Kidney (tissue), 14 donors: ENCODE measurements around the gene SMIM24. TPM values are rescaled to one million over a fixed set of nuclear protein-coding genes. Genes with fewer than 3 reads are reported as not detected.
"Not testable (repeated sequence)": the region's sequence is repeated elsewhere in the genome, so short reads cannot be mapped to it uniquely, and the experiment has no call there.

Source experiments
- DNase-seq, 5 donors: peaks; one replicate each; pipeline ENCODE4 v3.0.0-alpha.2; 2013 to 2020
- FAIRE-seq: peaks from 2 replicates; lab custom pipeline; 2012; peaks lifted over from hg19 to GRCh38; lab: Jason Lieb, UNC
- H3K27ac ChIP-seq, 2 donors: one replicate each; pipeline ENCODE4 v1.7.0; 2013; ENCODE audit warnings: low read depth in 2 of 2, low read length in 2 of 2, inconsistent platforms in 1 of 2
- H3K27me3 ChIP-seq: one replicate; pipeline ENCODE4 v1.7.1; 2013; ENCODE audit warnings: low read length, inconsistent platforms; ENCODE audit not compliant: control insufficient read depth, insufficient read depth
- H3K36me3 ChIP-seq, 3 donors: one replicate each; pipeline versions ENCODE4 v1.7.0 to v1.7.1; 2013; ENCODE audit warnings: low read length in 3 of 3, control low read depth in 1 of 3, inconsistent platforms in 1 of 3; ENCODE audit not compliant: insufficient read depth in 3 of 3, control insufficient read depth in 2 of 3
- H3K4me1 ChIP-seq, 3 donors: one replicate each; pipeline versions ENCODE4 v1.7.0 to v1.7.1; 2013; ENCODE audit warnings: low read length in 3 of 3, inconsistent platforms in 1 of 3, low read depth in 1 of 3; ENCODE audit not compliant: control insufficient read depth in 2 of 3, insufficient read depth in 2 of 3
- H3K4me3 ChIP-seq, 3 donors: one replicate each; pipeline versions ENCODE4 v1.7.0 to v1.8.1; 2013; ENCODE audit warnings: low read length in 3 of 3, control low read depth in 1 of 3, inconsistent platforms in 1 of 3
- H3K9ac ChIP-seq, 3 donors: one replicate each; pipeline versions ENCODE4 v1.7.0 to v1.7.1; 2013; ENCODE audit warnings: low read length in 3 of 3, control low read depth in 1 of 3, inconsistent platforms in 1 of 3
- H3K9me3 ChIP-seq, 3 donors: one replicate each; pipeline versions ENCODE4 v1.7.0 to v1.7.1; 2013; ENCODE audit warnings: low read length in 3 of 3, control low read depth in 1 of 3, inconsistent platforms in 1 of 3; ENCODE audit not compliant: control insufficient read depth in 2 of 3, insufficient read depth in 1 of 3
- CTCF ChIP-seq: IDR thresholded peaks from 3 replicates; pipeline ENCODE4 v1.5.1; 2012; ENCODE audit warnings: mild to moderate bottlenecking, moderate library complexity, borderline replicate concordance; ENCODE audit not compliant: insufficient read depth; ENCODE audit errors: extremely low read depth
- intact Hi-C: fragments of 100-400 bp; cut with DNase I; formaldehyde crosslinking; loops from one replicate; pipeline ENCODE4 v1.11.1; 2022
- polyA plus RNA-seq: library from polyadenylated mRNA; stranded (reverse); fragments of 350-450 nt; fragmentation: Illumina TruSeq; extraction: RNeasy Lipid Tissue Mini Kit (QIAGEN cat#74804); gene quantifications from one replicate; pipeline ENCODE4 v1.2.3, GENCODE V29; 2014; ENCODE audit warnings: low read depth, low replicate concordance; ENCODE audit not compliant: insufficient read depth
- total RNA-seq: library from RNA; stranded (reverse); fragmentation: NEBNext Ultra II Directional; extraction: Animal tissue kit (Norgen Biotek cat#: 25700); gene quantifications from one replicate; pipeline ENCODE4 v1.2.1, GENCODE V29; 2021
- donor health status: control.
- donor health status: control.
- donor health status: control.
- donor health status: control.
- donor health status: control.
- donor health status: DM: yes; HTN: yes; CAD: no.
- donor health status: Normal renal cell carcinoma (clear cell type).

SMIM24 gene
- total and polyA plus RNA-seq, 2 donors from 2014 or later: 49.8 to 1,108 TPM

GRCh38 chr19:3509566-3509989 is 29.3 kb upstream of the SMIM24 start:
- H3K27ac ChIP-seq: no peak overlapping the region
- no peak overlapping the region for H3K4me3 ChIP-seq
- no peaks in the 10 kb centered on the region for H3K27me3 ChIP-seq
- FAIRE-seq (no peak), DNase-seq (no peak)
- H3K36me3 ChIP-seq: peaks cover 0 to 10% (median 0%) of the 10 kb centered on the region in 3 donors
- no peak overlapping the region for H3K9ac ChIP-seq
- peaks cover 0 to 12% (median 7%) of the 10 kb centered on the region in 3 donors for H3K4me1 ChIP-seq
- TF ChIP-seq CTCF: no peak
- intact Hi-C loops: no loop called here
- H3K9me3 ChIP-seq: no peaks in the 10 kb centered on the region

GRCh38 chr19:3508771-3509535 is 28.6 kb upstream of the SMIM24 start:
- DNase-seq (no peak), FAIRE-seq (no peak)
- no peaks in the 10 kb centered on the region for H3K9me3 ChIP-seq
- TF ChIP-seq CTCF: no peak
- H3K36me3 ChIP-seq: peaks cover 0 to 10% (median 0%) of the 10 kb centered on the region in 3 donors
- intact Hi-C loops: no loop called here
- no peak overlapping the region for H3K9ac ChIP-seq
- no peak overlapping the region for H3K4me3 ChIP-seq
- no peaks in the 10 kb centered on the region for H3K27me3 ChIP-seq
- H3K4me1 ChIP-seq: peaks cover 0 to 12% (median 7%) of the 10 kb centered on the region in 3 donors
- H3K27ac ChIP-seq: no peak overlapping the region

- FAIRE-seq, H3K27me3 ChIP-seq, DNase-seq, H3K9me3 ChIP-seq, H3K36me3 ChIP-seq, H3K27ac ChIP-seq, intact Hi-C loops, H3K4me3 ChIP-seq, H3K9ac ChIP-seq, H3K4me1 ChIP-seq: not testable (repeated sequence)
Measured at GRCh38 chr19:3508121-3508661, 27.9 kb upstream of the SMIM24 start.

GRCh38 chr19:3507371-3508120 is 27.2 kb upstream of the SMIM24 start:
- peaks cover 0 to 10% (median 0%) of the 10 kb centered on the region in 3 donors for H3K36me3 ChIP-seq
- peaks cover 0 to 6% (median under 1%) of the 10 kb centered on the region in 3 donors for H3K4me1 ChIP-seq
- H3K9ac ChIP-seq: peak overlapping the region; percentile 39 to 85 (median 46)
- no peaks in the 10 kb centered on the region for H3K27me3 ChIP-seq
- intact Hi-C loops: no loop called here
- no peak for FAIRE-seq
- peak overlapping the region in 1 of 2 donors; percentile 51 for H3K27ac ChIP-seq
- no peaks in the 10 kb centered on the region for H3K9me3 ChIP-seq
- peak overlapping the region; percentile 61 to 72 (median 69) for H3K4me3 ChIP-seq
- peak in 4 of 5 donors; percentile 35 to 76 (median 56) for DNase-seq
- TF ChIP-seq CTCF: no peak
